Measurements from ENCODE around the gene SULT2B1. TPM values are rescaled to one million over a fixed set of nuclear protein-coding genes. Genes with fewer than 3 reads are reported as not detected.

Gene SULT2B1
- polyA plus RNA-seq, 2 of the 4 experiments (the other 2 are of a cell fraction) = 22.2 to 34.3 TPM

DNA sequence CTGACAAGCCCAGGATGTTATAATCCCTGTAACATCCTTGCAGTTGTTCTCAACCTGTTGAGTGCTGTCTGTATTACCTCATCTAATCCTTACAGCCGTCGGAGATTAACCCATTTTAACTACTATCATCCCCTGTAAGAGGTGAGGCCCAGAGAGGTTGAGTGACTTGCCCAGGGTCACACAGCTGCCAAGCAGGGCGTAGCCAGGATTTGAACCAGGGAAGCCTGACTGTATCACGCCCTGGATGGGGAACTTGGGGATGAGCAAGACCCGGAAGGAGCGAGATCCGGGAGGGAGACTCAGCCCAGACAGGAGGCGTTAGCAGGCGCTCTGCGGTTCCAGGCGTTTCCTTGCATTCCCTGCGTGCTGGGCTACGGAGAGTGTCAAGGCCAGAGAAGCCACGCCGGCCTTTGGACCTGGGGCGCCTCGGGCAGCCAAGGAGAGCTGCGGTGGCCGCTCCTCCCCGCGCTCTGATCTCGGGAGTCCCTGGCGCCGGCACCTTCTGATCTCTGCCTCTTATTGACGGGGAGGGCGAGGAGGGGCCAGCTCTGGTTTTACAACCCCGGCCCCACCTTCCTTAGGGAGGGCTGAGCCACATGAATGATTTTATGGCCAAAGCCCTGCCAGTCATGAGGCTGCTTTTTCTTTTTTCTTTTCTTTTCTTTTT, 6.2 kb downstream of the SULT2B1 start (continued):
- TF ChIP-seq CHD2 (IDR thresholded peaks at IDR 0.05; ENCODE audit: low read length, partially characterized antibody) (no peak), HEYL (CRISPR knock-in tag; IDR thresholded peaks at IDR 0.05) (peak; percentile 82), EHMT2 (IDR thresholded peaks at IDR 0.05; ENCODE audit: low read depth) (no peak), HDAC2 (IDR thresholded peaks at IDR 0.05) (peak; percentile 91), TFCP2L1 (CRISPR knock-in tag; IDR thresholded peaks at IDR 0.05) (no peak), MYC (IDR thresholded peaks at IDR 0.05; ENCODE audit: borderline replicate concordance, low read length) (peak; percentile 63; the same call in 1 of the 2 replicates), RNF2 (IDR thresholded peaks at IDR 0.05; ENCODE audit: borderline replicate concordance, low read depth) (no peak), CEBPB (IDR thresholded peaks at IDR 0.05) (peak in 1 of 2 experiments; percentile 35; a peak in 1 of 4 replicates), FOSL2 (IDR thresholded peaks at IDR 0.05) (no peak), FOSL2 (CRISPR knock-in tag; IDR thresholded peaks at IDR 0.05) (peak; percentile 79), HOXA7 (CRISPR knock-in tag; IDR thresholded peaks at IDR 0.05) (0 out of 2 replicates have a peak, but pooled peaks have one; percentile 72), TP53 (CRISPR knock-in tag; IDR thresholded peaks at IDR 0.05) (peak; percentile 79; the same call in 1 of the 2 replicates), ZC3H11A (IDR thresholded peaks at IDR 0.05) (no peak), ZFP36 (IDR thresholded peaks at IDR 0.05; ENCODE audit: borderline replicate concordance, partially characterized antibody) (peak; percentile 99)
- TF ChIP-seq, protein P1, sequence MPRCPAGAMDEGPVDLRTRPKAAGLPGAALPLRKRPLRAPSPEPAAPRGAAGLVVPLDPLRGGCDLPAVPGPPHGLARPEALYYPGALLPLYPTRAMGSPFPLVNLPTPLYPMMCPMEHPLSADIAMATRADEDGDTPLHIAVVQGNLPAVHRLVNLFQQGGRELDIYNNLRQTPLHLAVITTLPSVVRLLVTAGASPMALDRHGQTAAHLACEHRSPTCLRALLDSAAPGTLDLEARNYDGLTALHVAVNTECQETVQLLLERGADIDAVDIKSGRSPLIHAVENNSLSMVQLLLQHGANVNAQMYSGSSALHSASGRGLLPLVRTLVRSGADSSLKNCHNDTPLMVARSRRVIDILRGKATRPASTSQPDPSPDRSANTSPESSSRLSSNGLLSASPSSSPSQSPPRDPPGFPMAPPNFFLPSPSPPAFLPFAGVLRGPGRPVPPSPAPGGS (IDR thresholded peaks at IDR 0.05) = 0 out of 3 replicates have a peak, but pooled peaks have one; percentile 53
- TF ChIP-seq, protein P2, sequence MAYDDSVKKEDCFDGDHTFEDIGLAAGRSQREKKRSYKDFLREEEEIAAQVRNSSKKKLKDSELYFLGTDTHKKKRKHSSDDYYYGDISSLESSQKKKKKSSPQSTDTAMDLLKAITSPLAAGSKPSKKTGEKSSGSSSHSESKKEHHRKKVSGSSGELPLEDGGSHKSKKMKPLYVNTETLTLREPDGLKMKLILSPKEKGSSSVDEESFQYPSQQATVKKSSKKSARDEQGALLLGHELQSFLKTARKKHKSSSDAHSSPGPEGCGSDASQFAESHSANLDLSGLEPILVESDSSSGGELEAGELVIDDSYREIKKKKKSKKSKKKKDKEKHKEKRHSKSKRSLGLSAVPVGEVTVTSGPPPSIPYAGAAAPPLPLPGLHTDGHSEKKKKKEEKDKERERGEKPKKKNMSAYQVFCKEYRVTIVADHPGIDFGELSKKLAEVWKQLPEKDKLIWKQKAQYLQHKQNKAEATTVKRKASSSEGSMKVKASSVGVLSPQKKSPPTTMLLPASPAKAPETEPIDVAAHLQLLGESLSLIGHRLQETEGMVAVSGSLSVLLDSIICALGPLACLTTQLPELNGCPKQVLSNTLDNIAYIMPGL (CRISPR knock-in tag; IDR thresholded peaks at IDR 0.05; ENCODE audit: borderline replicate concordance) = no peak
- TF ChIP-seq, protein P3, sequence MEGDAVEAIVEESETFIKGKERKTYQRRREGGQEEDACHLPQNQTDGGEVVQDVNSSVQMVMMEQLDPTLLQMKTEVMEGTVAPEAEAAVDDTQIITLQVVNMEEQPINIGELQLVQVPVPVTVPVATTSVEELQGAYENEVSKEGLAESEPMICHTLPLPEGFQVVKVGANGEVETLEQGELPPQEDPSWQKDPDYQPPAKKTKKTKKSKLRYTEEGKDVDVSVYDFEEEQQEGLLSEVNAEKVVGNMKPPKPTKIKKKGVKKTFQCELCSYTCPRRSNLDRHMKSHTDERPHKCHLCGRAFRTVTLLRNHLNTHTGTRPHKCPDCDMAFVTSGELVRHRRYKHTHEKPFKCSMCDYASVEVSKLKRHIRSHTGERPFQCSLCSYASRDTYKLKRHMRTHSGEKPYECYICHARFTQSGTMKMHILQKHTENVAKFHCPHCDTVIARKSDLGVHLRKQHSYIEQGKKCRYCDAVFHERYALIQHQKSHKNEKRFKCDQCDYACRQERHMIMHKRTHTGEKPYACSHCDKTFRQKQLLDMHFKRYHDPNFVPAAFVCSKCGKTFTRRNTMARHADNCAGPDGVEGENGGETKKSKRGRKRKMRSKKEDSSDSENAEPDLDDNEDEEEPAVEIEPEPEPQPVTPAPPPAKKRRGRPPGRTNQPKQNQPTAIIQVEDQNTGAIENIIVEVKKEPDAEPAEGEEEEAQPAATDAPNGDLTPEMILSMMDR (IDR thresholded peaks at IDR 0.05) = no peak
- TF ChIP-seq, protein P4, sequence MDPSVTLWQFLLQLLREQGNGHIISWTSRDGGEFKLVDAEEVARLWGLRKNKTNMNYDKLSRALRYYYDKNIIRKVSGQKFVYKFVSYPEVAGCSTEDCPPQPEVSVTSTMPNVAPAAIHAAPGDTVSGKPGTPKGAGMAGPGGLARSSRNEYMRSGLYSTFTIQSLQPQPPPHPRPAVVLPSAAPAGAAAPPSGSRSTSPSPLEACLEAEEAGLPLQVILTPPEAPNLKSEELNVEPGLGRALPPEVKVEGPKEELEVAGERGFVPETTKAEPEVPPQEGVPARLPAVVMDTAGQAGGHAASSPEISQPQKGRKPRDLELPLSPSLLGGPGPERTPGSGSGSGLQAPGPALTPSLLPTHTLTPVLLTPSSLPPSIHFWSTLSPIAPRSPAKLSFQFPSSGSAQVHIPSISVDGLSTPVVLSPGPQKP (IDR thresholded peaks at IDR 0.05; ENCODE audit: low read depth, low read length) = no peak
- TF ChIP-seq, protein P5, sequence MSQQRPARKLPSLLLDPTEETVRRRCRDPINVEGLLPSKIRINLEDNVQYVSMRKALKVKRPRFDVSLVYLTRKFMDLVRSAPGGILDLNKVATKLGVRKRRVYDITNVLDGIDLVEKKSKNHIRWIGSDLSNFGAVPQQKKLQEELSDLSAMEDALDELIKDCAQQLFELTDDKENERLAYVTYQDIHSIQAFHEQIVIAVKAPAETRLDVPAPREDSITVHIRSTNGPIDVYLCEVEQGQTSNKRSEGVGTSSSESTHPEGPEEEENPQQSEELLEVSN (IDR thresholded peaks at IDR 0.05; ENCODE audit: borderline replicate concordance, low read depth) = peak; percentile 88
- TF ChIP-seq, protein P6, sequence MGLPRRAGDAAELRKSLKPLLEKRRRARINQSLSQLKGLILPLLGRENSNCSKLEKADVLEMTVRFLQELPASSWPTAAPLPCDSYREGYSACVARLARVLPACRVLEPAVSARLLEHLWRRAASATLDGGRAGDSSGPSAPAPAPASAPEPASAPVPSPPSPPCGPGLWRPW (IDR thresholded peaks at IDR 0.05) = no peak

Data from A549 (cell line).